Body of pancreas (tissue), 4 donors: ENCODE results near the gene MYRFL. TPM values are rescaled to one million over a fixed set of nuclear protein-coding genes. Genes with fewer than 3 reads are reported as not detected.

Experiments used
- ATAC-seq: fragments of 150-250 bp; one replicate; pipeline ENCODE4 v1.9.1; 2016
- DNase-seq, 4 donors: peaks; one replicate each; pipeline ENCODE4 v3.0.0-alpha.2; 2019
- H3K27ac ChIP-seq, 4 donors: fragments of 200-600 bp; sonication (generic); 1 replicate in 3 of 4; 2 replicates in 1 of 4; pipeline versions ENCODE4 v1.5.1 to v1.6.1; 2016 to 2019; ENCODE audit warnings: mild to moderate bottlenecking in 1 of 4, mixed read lengths in 1 of 4, moderate library complexity in 1 of 4
- H3K27me3 ChIP-seq, 2 donors: fragments of 200-600 bp; sonication (generic); one replicate each; pipeline ENCODE4 v1.6.0; 2016; ENCODE audit warnings: mild to moderate bottlenecking in 1 of 2
- H3K36me3 ChIP-seq, 2 donors: fragments of 200-600 bp; sonication (generic); replicated peaks in 1 of 2; 2 replicates each; pipeline ENCODE4 v1.5.1; 2016; ENCODE audit warnings: low read depth in 2 of 2; ENCODE audit not compliant: insufficient read depth in 1 of 2
- H3K4me1 ChIP-seq: fragments of 200-600 bp; sonication (generic); one replicate; pipeline ENCODE4 v1.6.0; 2016
- H3K4me3 ChIP-seq, 2 donors: fragments of 200-600 bp; sonication (generic); 1 replicate in 1 of 2; 2 replicates in 1 of 2; pipeline ENCODE4 v1.5.1; 2016 to 2019
- H3K9me3 ChIP-seq, 3 donors: fragments of 200-600 bp; sonication (generic); 1 replicate in 2 of 3; 2 replicates in 1 of 3; pipeline ENCODE4 v1.5.1; 2016
- CTCF ChIP-seq, 7 experiments: fragments of 450-650 bp in 4 of 7; fragments of 200-600 bp in 3 of 7; sonication (generic) in 3 of 7; IDR thresholded peaks; one replicate each; pipeline ENCODE4 v1.5.1; 2016 to 2019; ENCODE audit warnings: antibody characterized with exemption in 7 of 7
- POLR2A ChIP-seq, 3 donors: fragments of 450-650 bp; IDR thresholded peaks; one replicate each; pipeline ENCODE4 v1.6.1; 2016; ENCODE audit warnings: antibody characterized with exemption in 3 of 3, mild to moderate bottlenecking in 2 of 3
- WGBS, 2 donors: methylation state at CpG; one replicate each; pipeline ENCODE4 v1.1.5; 2017; 5-methylcytosine and 5-hydroxymethylcytosine counted together
- intact Hi-C: fragments of 100-400 bp; cut with DNase I; formaldehyde crosslinking; loops from one replicate; pipeline ENCODE4 v1.15.1; 2023
- total RNA-seq, 2 donors: library from RNA; depleted of rRNA; stranded (reverse); fragments of >200 nt; gene quantifications; one replicate each; pipeline ENCODE4 v1.1.0, GENCODE V29; 2016

The MYRFL gene
- total RNA-seq, 2 donors from 2014 or later = under 0.01 to 0.52 TPM

GRCh38 chr12:69901221-69901905 lies 76.3 kb downstream of the MYRFL start:
- Histone ChIP-seq H3K36me3 (no peaks in the 10 kb centered on the region), H3K27ac (no peak overlapping the region), H3K27me3 (no peaks in the 10 kb centered on the region), H3K4me1 (peaks cover 2% of the 10 kb centered on the region), H3K4me3 (no peak overlapping the region), H3K9me3 (no peaks in the 10 kb centered on the region)
- no peak for DNase-seq
- TF ChIP-seq CTCF (IDR thresholded peaks at IDR 0.05) (no peak), POLR2A (IDR thresholded peaks at IDR 0.05) (no peak)
- intact Hi-C loops = loop anchor here (5.0 kb wide), 1 partner anchor 676 kb away; no protein-coding TSS in a partner anchor
- no peak for ATAC-seq

GRCh38 chr12:69903548-69903947 lies 78.5 kb downstream of the MYRFL start:
- H3K9me3 ChIP-seq = no peaks in the 10 kb centered on the region
- no peak for ATAC-seq
- 74 to 75% methylated on average over 8 of the region's 8 CpGs for WGBS, 2 donors
- H3K36me3 ChIP-seq = no peaks in the 10 kb centered on the region
- H3K4me3 ChIP-seq = no peak overlapping the region
- H3K4me1 ChIP-seq = no peaks in the 10 kb centered on the region
- H3K27me3 ChIP-seq = no peaks in the 10 kb centered on the region
- H3K27ac ChIP-seq = no peak overlapping the region
- intact Hi-C loops = loop anchor here (5.0 kb wide), 1 partner anchor 674 kb away; no protein-coding TSS in a partner anchor
- TF ChIP-seq POLR2A (IDR thresholded peaks at IDR 0.05) (no peak), CTCF (IDR thresholded peaks at IDR 0.05) (no peak)
- DNase-seq = no peak

DNA sequence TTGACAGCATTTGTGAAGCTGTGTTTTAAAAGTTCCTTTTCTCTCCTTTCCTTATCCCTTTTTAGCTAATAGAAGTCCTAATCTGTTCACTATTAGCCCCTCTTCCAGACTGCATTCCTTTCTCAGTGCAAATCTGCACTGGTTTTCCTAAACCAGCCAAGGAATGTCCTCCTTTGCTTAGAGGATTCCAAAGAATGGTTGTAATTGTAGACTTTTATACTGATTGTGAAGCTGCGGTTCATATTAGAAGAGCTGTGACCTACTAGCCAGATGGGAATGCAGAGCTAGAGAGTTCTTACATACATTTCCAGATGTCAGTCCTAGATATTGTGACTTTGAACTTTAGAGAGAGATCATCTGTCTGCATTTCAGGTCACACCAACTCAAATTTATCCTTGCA lies 79.8 kb downstream of the MYRFL start:
- DNase-seq (no peak), ATAC-seq (no peak)
- H3K27me3 ChIP-seq = no peaks in the 10 kb centered on the region
- WGBS, 2 donors = 0 to 47% methylated on average over 1 of the region's 1 CpG
- no peak overlapping the region for H3K4me3 ChIP-seq
- no peaks in the 10 kb centered on the region for H3K36me3 ChIP-seq
- intact Hi-C loops = loop anchor here (5.0 kb wide), 1 partner anchor 673 kb away; no protein-coding TSS in a partner anchor
- no peaks in the 10 kb centered on the region for H3K4me1 ChIP-seq
- no peak for TF ChIP-seq POLR2A (IDR thresholded peaks at IDR 0.05)
- no peak for TF ChIP-seq CTCF (IDR thresholded peaks at IDR 0.05)
- H3K9me3 ChIP-seq = no peaks in the 10 kb centered on the region
- no peak overlapping the region for H3K27ac ChIP-seq

GRCh38 chr12:69905801-69906200 lies 80.8 kb downstream of the MYRFL start:
- 76 to 96% methylated on average over 1 of the region's 1 CpG for WGBS, 2 donors
- Histone ChIP-seq H3K27me3 (no peaks in the 10 kb centered on the region), H3K4me1 (no peaks in the 10 kb centered on the region), H3K9me3 (no peaks in the 10 kb centered on the region), H3K36me3 (no peaks in the 10 kb centered on the region), H3K4me3 (no peak overlapping the region), H3K27ac (no peak overlapping the region)
- TF ChIP-seq CTCF (IDR thresholded peaks at IDR 0.05) = no peak
- no peak for TF ChIP-seq POLR2A (IDR thresholded peaks at IDR 0.05)
- intact Hi-C loops = no loop called here
- ATAC-seq = no peak
- DNase-seq = no peak
